Stimulated activated CD4-positive, alpha-beta T cell treated with anti-CD3 and anti-CD28 coated beads, Interleukin-2, amount 100 ng/mL, for 24 hours (primary cell): ENCODE data around the gene PAQR7.

Source experiments
- DNase-seq, 2 donors: peaks; one replicate each; pipeline ENCODE4 v3.0.0-alpha.2; 2020

The PAQR7 gene

DNA sequence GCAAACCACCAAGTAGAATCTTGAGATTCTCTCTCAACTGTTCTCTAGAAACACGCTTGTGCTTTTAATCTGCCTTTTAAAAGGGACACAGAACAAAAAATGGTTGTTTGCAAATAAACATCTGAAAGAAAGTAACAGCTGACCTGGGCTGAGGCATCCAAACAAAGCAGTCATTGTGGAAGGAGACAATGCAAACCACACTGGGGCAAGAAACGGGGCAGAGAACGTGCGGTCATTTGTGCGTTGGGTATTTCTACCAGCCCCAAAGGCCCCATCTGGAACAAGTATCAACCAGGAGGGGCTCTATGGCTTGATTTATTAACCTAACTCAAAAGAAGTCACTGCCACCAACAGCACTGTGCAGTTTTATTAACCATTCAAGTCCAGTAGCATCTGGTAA is 24.7 kb upstream of the PAQR7 start:
- DNase-seq, result no peak

DNA sequence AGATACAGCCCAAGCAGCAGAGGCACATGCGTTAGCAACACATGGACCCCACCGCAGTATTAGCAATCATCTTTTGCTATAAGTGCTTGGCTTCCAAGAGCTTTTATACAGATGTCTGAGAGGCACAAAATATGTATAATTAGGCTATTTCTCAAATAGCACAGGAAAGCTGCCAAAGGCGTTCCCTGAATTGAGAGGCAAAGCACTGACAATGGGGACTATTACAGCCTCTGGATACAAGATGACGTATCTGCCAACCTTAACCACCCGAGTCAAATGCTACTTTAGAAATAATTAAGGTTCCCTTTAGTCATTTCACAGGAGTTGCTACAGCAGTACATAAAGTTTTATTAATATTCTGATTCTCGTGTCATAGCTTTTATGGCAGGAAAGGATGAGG is 24.3 kb upstream of the PAQR7 start:
- DNase-seq, result no peak

DNA sequence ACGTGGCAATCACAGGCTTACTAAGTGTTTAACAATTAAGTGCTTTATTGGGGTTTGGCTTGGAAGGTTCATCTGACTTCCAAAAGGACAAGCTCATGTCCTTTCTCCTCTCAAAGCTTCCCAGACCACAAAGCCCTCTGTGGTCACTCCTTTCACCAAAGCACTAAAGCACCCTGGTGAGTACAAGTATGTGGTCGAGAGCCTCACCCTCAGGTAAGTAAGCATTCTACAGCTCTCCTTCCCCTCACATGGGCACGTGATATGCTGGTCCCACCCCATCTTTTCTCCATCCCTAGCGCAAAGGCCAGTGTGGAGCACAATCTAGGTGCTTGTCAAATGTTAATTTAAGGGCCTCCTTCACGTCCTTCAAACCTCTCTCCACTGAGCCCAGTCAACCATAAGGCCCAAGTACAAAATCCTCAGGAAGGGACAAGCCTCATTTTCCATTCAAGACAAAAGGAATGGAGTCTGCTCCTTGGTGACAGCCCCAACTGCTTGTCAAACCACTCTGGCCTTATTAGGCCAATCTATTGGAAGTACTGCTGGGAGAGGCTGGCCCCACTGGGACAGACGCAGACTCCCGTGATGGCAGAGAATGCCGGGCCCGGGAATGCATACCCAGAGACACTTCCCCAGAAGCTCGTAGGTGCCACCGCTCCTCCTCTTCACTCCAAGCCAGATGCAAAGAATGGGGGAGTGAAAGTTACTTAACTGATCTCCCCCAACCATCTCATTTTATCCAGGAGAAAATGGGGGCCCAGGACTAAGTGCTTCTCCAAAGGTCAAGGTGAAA is 22.9 kb upstream of the PAQR7 start:
- no peak for DNase-seq

DNA sequence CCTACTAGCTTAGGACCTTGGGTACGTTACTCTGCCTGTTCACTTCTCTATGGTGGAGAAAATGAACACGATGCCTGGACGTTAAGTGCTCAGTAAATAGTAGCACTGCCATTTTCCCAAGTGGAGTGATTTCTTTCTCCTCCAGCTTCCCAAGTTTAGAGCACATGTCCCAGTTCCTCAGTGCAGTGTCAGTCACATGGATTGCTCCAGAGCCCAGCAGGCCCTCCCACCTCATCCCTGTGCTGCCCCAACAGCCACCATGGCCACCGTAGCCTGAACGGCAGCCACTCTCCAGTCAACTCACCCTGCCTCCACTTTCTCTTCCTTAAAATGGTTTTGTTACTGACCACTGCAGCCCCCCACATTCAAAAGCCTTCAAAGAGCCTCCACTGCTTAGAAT is 22.2 kb upstream of the PAQR7 start:
- no peak for DNase-seq

DNA sequence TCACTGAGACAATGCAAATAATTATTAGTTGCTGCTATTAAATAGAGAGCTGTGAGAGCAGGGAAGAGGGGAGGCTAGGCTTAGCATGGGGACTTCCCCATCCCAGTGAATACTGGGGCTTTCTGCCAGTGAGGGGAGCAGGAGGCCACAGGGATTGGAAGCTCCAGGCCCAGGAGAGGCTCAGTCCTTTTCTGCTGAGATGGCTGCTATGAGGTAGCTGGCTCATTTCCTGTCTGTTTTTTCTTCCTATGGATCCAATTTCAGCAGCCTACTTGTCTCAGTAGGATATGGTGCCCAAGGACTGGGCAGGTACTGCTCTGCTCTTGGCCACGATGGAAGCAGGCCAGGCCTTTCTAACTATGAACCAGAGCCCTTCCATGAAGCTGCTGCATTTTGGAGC is 20.8 kb upstream of the PAQR7 start:
- no peak for DNase-seq

DNA sequence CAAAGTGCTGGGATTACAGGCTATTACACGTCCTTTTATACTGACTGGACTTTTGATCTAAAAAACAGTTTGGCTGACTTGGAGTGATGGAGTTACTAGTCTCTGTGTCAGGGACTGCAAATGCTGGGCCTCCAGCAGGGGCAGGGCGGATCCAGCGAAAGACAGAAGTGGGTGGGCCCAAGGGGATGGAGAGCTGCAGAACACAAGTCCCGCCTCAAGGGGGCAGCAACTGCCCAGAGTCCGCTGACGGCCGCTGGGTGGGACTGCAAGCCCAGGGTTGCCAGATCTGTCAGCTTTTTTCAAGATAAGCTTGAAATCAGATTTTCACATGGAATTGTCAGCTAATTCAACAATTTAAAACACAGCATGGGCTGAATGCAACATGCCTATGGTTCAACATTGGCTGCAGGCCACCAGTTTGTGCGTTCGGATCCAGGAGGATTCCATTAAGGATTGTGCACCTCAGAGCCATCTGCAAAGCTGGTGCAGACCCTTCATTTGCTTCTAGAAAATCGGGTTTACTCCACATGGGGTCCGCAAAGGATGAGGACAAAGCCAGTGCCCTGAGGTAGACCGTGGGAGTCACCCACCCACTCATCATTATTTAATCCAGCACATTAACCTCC is 20.0 kb upstream of the PAQR7 start:
- peak; percentile 89 to 90 for DNase-seq

DNA sequence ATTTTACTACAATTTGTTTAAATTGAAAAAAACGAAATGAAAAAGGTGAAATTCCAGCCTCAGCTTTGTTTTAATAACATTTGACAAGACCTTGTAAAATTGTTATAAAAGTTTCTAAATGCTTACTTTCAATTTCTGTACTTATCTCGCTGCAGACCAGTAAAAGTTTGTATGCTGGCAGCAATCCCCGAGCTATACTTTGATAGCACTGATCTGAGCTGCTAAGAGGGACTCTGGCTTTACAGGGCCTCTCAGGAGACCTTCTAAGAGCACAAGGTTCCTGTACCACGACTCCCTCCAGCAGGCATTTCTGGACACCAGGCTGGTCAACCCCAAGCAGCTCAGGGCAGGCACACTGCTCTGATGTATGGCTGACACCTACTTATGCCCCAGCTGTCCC is 17.6 kb upstream of the PAQR7 start:
- DNase-seq, result no peak

DNA sequence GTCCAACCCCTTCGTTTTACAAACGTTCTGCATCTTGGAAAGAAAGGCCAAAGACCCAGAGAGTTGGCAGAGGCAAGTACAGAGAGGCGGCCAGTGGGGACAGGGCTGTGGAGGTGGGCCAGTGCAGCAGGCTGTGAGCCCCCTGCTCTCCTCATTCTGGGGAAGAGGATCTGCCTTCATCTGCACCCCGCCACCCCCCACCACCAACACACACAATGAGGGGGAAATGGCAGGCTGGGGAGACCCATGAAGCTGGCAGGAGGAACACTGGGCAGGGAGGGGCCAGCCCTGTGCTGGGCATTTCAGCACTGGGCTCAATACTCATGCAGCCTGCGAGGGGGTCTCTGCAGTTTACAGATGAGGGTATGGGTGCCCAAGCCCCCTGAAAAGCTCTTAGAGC is 16.1 kb upstream of the PAQR7 start:
- no peak for DNase-seq

DNA sequence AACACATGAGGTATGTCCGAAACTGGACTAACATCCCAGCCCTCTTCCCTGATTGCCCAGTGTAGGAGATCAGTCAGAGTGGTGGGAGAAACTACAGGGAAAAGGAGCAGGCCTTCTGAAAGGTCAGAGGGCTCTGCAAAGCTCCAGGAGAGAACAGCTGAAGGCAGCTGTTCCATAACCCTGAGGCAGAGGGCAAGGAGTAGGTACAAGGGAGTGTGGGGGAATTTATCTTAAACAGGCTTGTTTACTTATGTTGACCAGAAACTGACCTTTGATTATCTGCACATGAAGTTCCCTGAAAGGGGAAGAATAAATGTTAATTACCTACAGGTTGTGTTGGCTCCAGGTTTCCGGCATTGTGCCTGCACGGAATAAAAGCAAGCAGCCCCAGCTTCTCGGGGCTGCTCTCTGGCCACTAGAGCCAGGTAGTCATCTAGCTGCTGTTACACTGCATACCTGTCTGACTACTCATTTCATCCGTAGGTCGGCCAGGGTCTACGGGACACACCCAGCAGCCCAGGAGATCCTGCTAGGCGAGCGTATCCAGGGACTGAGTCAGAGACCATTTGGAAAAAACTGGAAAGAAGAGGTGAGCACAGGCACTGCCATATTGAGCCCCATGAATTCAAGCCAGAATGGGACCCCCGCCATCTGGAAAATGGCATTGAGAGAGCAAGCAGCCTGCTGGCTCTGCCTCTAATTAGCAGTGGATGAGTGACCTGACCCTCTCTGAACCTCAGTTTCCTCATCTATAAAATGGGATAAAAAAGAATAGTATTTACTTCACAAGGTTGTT is 14.9 kb upstream of the PAQR7 start:
- no peak for DNase-seq

DNA sequence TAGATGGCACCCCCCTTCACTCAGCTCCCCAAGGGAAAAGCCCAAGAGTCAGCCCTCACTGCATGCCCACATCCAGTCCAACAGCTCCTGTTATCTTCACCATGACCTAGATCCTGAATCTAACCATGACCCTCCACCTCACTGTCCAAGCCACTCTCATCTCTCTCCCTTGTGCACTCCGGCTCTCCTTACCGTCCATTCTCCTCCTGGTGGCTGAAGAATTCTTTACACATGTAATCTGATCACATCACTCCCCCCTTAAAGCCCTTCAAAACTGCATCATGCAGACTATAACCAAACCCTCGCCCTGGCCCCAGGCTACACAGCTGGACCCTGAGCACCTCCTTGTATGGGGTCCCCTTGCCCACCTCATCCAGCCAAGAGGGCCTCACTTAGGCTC is 14.0 kb upstream of the PAQR7 start:
- DNase-seq, result no peak

DNA sequence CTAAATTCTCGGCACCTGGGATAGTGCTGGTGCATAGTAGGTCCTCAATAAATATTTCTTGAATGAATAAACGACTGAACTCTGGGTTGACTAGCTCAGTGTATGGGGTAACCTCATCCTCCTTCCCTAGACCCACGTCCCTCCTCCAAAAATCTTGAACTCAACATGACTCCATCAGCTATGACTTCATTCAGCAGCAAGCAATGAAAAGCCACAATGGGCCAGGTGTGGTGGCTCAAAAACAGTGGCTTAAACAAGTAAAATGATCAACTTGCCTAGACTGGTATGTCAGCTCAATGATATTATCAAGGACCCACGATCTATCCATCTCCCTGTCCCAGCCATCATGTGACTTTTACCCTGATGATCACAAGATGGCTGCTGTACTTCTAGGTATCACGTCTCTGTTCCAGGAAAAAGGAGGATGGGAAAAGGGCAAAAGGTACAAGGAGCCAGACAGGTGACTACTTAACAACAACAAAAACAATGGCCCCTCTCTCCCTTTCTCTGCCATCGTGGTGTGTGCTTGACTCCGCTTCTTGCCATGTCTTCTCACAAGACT is 13.0 kb upstream of the PAQR7 start:
- DNase-seq, result no peak

DNA sequence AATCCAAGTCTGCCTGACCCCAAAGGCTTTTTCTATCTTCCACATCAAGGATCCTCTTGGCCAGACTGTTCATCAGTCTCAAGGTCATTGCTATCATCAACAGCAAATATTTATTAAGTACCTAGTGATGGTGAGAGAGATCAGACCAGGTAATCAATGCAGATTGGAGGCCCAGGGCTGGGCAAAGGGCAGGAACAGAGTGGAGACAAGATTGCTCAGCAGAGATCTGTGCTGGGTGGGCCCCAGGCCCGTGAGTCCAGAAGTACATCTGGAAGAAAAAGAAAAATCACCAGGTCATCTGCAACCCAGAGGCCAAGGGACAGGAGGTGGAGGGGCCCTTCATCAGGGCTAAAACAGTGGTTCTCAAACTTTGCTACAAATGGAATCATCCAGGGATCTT is 10.1 kb upstream of the PAQR7 start:
- DNase-seq, result no peak

DNA sequence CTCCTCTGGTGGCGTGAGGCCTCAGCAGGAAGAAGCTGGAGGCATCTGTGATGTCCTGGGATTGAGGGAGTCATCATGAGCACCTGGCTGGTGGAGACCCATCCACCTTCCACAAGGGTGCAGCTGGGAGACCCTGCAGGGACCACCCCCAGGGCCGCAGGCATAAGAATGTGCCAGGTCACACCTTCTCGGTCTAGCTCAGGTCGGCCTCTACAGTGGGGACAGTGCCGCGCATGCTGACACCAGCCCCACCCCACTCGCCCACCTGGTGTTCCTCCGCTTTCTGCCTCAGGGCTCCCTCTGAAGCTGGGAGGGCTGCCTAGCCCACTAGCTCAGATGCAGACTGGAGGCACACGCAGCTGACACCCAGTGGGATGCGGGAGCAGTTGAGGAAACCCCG is 5.8 kb upstream of the PAQR7 start:
- DNase-seq, result no peak

DNA sequence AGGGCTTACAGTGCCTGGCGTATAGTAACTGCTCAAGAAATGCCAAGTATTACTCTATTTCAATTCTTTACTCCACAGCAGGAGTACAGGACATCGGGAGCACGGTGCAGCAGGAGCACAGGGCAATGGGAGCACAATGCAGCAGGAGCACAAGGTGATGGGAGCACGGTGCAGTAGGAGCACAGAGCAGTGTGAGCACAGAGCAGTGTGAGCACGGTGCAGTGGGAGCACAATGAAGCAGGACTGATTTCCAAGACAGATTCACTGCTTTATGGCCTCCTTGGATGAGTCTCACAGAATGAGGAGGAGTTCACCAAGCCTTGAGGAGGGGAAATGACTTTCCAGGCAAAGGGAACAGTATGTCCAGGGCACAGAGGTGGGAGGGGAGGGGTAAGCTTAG is 5.0 kb upstream of the PAQR7 start:
- DNase-seq, result no peak

DNA sequence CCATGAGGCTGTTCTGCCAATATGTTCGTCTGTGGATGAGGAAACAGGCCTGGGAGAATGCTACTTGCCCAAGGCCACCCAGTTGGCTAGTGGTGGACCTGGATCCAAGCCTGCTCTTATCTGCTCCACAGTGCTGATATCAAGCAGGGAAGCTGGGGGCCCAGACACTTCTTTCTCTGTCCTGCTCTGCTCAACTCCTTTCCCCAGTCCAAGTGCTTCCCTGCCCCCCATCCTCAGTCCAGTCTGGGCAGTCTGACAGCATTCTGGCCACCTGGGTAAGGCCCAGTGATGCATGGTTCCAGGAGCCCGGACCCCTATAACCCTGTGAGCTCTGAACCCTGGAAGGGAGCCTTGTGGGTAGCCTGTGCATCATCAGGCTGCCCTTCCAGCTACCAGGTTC is 4.2 kb upstream of the PAQR7 start:
- no peak for DNase-seq

DNA sequence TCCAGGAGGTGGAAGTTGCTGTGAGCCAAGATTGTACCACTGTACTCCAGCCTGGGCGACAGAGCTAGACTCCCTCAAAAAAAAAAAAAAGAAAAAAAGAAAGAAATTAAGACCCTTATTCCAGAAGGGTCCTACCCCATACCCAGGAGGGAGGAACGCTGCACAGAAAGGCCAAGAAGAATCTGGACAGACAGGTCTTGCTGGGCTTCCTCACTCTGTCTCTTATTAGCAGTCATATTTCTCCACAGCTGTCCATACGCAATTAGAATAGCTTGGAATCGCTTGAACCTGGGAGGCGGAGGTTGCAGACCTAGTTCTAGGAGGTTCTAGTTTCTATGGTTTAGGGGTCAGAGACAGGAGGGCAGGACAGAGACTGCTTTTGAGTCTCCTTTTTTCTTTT is 3.2 kb upstream of the PAQR7 start:
- DNase-seq, result no peak

DNA sequence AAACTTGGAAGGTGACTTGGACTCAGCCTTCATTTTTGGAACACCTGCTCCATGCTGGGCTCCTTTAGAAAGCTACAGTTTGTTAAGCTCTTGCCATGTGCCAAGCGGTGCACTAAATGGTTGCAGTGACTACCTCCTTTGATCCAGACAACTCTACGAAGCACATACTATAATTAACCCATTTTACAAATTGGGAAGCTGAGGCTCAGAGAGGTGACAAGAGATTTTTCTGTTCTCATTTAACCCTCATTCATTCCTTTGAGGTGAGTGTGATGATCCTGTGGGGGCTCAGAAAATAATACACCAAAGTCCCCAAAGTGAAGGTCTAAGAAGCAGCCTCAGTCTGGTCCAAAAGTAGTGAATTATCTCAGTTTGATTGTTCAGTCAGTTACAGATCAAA is 1.6 kb upstream of the PAQR7 start:
- no peak for DNase-seq

DNA sequence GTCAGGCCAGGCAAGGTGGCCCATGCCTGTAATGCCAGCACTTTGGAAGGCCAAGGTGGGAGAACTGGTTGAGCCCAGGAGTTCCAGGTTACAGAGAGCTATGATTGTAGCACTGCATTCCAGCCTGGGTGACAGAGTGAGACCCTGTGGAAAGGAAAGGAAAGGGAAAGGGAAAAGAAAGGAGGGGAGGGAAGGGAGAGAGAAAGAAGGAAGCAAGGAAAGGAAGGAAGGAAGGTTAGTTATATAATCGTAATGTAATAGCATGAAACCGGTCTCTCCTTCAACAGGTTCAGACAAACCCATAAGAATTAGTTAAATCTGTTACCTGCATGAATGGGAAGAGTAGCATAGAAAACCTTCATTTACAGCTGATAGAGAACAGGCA is 1.2 kb upstream of the PAQR7 start:
- DNase-seq, result no peak

DNA sequence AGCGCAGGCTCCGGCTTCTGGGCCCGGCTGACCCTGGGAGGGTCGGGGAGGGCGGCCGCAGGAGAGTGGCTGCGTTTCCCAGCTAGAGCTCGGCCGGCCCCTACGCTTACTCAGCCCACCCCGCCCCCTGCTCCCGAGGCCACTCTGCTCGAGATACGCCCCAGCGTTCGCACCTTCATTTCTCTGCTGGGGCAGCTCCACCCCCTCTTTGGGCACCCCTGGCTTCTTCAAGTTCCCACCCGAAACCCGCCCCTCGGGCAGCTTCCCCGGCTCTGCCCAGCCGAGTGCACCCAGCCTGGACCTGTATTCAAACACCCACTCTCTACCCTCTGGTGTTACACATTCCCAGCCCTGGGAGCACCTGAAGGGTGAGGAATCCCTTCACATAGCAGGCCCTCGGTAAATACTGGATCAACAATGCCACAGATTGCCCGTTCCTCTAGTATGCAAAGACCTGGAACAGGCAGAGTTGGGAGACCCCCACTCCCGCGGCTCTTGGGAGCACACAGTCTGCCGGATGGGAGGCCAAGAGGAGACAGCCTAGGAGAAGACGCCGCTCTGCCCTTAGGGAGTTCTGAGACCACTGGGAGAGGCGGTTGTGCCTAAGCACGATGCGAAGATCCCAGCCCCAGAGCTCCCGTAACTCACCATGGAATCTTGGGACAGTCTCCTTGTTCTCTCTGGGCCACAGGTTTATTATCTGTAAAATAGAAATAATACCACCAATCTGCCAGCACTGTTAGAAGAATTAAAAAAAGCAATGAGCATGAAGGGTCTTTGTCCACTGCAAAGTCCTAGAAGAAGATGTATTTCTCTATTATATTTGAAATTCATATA is 566 bp upstream of the PAQR7 start:
- DNase-seq, result no peak

DNA sequence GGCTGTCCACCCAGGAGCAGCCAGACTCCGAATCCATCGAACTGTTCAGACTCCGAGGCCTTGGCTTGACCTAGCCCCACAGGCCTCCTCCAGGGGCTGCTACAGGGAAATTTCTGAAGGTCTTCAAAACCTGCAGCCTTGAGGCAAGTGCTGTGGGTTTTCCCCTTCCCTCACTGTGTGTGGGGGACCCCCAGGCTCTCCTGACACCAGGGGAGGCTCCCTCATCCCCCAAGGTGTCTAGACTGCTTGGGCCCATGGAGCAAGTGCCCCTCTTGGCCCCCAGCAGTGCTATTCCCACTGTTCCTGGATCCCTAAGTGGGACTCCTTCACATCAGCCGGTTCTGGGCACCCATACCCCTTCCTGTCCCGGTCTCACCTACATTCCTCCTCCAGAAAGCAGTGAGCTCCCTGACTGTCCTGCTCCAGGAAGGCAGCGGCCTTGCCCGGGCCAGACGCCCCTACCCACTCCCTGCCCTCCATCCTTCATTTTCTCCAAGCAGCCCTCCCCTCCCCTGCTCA is 814 bp downstream of the PAQR7 start:
- no peak for DNase-seq

DNA sequence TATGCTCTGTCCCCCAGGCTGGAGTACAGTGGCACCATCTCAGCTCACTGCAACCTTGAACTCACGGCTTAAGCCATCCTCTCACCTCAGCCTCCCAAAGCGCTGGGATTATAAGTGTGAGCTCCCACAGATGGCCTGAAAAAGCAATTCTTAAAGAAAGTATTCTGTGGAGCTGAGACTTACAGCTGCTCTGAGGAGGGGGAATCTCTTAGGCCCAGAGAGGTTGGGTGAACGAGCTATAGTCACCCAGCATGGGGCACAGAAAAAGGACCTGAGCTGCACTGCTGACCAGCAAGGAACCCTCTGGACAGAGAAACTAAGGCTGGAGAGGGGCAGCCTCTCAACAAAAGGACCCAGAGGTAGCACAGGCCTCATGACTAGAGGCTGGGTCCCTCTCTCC is 1.3 kb downstream of the PAQR7 start:
- no peak for DNase-seq

DNA sequence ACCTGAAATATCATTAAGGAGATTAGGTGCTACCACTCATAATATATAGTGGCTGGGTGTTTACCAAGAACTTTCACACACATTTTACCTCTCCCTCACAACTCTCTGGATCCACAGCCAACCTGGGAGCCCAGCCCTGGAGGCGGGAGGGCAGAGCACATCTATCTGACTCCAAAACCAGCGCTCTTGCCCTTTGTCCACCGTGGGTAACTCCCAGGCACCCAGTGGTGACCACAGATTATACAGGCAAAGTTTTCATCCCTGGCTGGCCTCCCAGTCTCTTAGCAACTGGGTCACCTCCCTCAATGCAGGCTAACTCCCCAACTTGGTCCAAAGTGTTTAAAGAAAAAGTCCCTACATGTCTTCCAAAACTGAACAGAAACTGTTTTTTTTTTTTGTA is 2.4 kb downstream of the PAQR7 start:
- DNase-seq, result no peak

DNA sequence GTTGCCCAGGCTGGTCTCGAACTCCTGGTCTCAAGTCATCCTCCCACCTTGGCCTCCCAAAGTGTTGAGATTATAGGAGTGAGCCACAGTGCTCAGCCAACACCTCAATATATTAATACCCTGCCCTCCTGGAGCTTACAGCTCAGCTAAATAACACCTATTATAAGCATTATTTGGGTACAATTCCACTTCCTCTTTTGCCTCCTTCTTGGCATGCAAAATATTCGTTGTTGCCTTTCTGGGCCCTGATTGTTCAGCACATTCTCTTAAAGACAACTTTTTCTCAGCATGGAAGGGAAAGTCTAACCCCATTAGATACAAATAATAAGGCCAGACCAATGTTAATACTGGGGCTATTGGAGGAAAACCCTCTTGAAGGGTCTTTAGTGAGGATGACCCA is 2.8 kb downstream of the PAQR7 start:
- DNase-seq, result no peak
